Panc1 (cell line): ENCODE data around the gene ATXN7L1. TPM values are rescaled to one million over a fixed set of nuclear protein-coding genes. Genes with fewer than 3 reads are reported as not detected.

ENCODE experiments used
- ATAC-seq: fragments of 200-7000 bp; cut with Tn5 transposase; 2 replicates; pipeline ENCODE4 v1.9.1; 2020; ENCODE audit warnings: mild to moderate bottlenecking, moderate library complexity
- BruUV-seq: library from RNA; stranded (reverse); fragments of 400-500 nt; replicated peaks from 2 replicates; lab custom pipeline; 2021; lab: Mats Ljungman, UMichigan
- CTCF ChIA-PET: fragments of 300-600 bp; sonication (Branson Sonifier 250); formaldehyde crosslinking; loops from one replicate; lab custom pipeline; 2022; ENCODE audit warnings: antibody characterized with exemption; lab: Charles Lee
- POLR2A ChIA-PET: fragments of 300-600 bp; sonication (Branson Sonifier 250); formaldehyde crosslinking; loops from one replicate; lab custom pipeline; 2022; ENCODE audit warnings: antibody characterized with exemption; lab: Charles Lee
- DNase-seq: peaks from one replicate; pipeline ENCODE4 v3.0.0-alpha.2; 2010; ENCODE audit warnings: low read depth, low spot score
- H3K27ac ChIP-seq: 2 replicates; pipeline ENCODE4 v1.5.1; 2011; ENCODE audit warnings: mild to moderate bottlenecking, low read length, inconsistent platforms
- H3K27me3 ChIP-seq: fragments of 200-500 bp; sonication (Bioruptor generic); 2 replicates; pipeline ENCODE4 v1.6.0; 2014; ENCODE audit warnings: low read length, inconsistent platforms; ENCODE audit not compliant: control insufficient read depth, insufficient read depth
- H3K36me3 ChIP-seq: fragments of 200-500 bp; sonication (Bioruptor generic); 2 replicates; pipeline ENCODE4 v1.5.1; 2014; ENCODE audit warnings: inconsistent platforms, mild to moderate bottlenecking, low read length, moderate library complexity; ENCODE audit not compliant: control insufficient read depth, insufficient read depth
- H3K4me1 ChIP-seq: 2 replicates; pipeline ENCODE4 v1.5.1; 2011; ENCODE audit warnings: inconsistent platforms, mild to moderate bottlenecking, low read length, moderate library complexity; ENCODE audit not compliant: control insufficient read depth, insufficient read depth
- H3K4me3 ChIP-seq, 2 experiments: 2 replicates each; pipeline ENCODE4 v1.5.1; 2011 to 2012; ENCODE audit warnings: low read depth in 2 of 2, low read length in 2 of 2, mild to moderate bottlenecking in 2 of 2, inconsistent platforms in 1 of 2, moderate library complexity in 1 of 2
- H3K9me3 ChIP-seq: fragments of 200-500 bp; sonication (Bioruptor generic); 2 replicates; pipeline ENCODE4 v1.5.1; 2014; ENCODE audit warnings: low read depth, mild to moderate bottlenecking, inconsistent platforms, low read length, moderate library complexity; ENCODE audit not compliant: control insufficient read depth, insufficient read depth
- CTCF ChIP-seq: fragments of 450-650 bp; IDR thresholded peaks from 2 replicates; pipeline ENCODE4 v1.5.1; 2017; ENCODE audit warnings: mild to moderate bottlenecking
- POLR2AphosphoS5 ChIP-seq: IDR thresholded peaks from 2 replicates; pipeline ENCODE4 v1.6.1; 2012; ENCODE audit warnings: mild to moderate bottlenecking, low read depth, low read length, moderate library complexity
- REST ChIP-seq, 2 experiments: IDR thresholded peaks; 2 replicates each; pipeline ENCODE4 v1.6.1; 2011 to 2012; ENCODE audit warnings: low read depth in 2 of 2, control low read depth in 1 of 2, low read length in 1 of 2, mild to moderate bottlenecking in 1 of 2, moderate library complexity in 1 of 2; ENCODE audit not compliant: insufficient read depth in 1 of 2
- SIN3A ChIP-seq: IDR thresholded peaks from 2 replicates; pipeline ENCODE4 v1.6.1; 2012; ENCODE audit warnings: low read depth, mild to moderate bottlenecking, low read length, moderate library complexity, borderline replicate concordance; ENCODE audit not compliant: insufficient read depth
- TCF7L2 ChIP-seq: IDR thresholded peaks from 2 replicates; pipeline ENCODE4 v1.6.1; 2011; ENCODE audit warnings: mild to moderate bottlenecking, low read depth, low read length, inconsistent platforms
- in situ Hi-C: cut with HindIII; loops from 2 replicates; pipeline ENCODE4 v1.10.0; 2016; ENCODE audit warnings: low sequenced_read_pairs, low pct_unique_long_range_greater_than_20kb
- intact Hi-C: fragments of 100-400 bp; cut with micrococcal nuclease; formaldehyde crosslinking; loops from one replicate; pipeline ENCODE4 v1.10.0; 2022; ENCODE audit not compliant: unreplicated experiment
- total RNA-seq: library from RNA; stranded (reverse); gene quantifications from one replicate; pipeline ENCODE4 v1.2.1, GENCODE V29; 2021; ENCODE audit not compliant: unreplicated experiment

The ATXN7L1 gene
- total RNA-seq, 1 experiment from 2014 or later, result 10.8 TPM

DNA sequence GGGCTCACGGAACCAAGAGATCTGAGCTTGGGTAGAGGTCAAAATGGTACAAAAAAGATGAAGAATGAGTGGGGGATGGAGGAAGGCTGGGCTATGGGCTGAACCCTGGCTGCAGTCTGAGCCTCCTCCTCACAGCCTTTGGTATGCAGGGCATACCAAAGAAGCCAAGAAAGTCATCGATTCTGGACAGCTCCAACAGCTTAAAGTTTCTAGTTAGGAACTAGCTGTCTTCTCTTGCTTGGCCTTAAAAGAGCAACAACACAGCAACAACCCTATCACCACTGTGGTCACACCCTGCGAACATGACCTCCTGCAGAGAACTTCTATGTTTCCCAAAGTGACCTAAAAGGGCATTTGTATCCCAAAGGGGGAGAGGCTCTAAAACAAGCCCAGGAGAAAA lies 169.0 kb downstream of the ATXN7L1 start:
- ATAC-seq, result no peak
- intact Hi-C loops (no loop called here), in situ Hi-C loops (no loop called here)
- no peaks in the 10 kb centered on the region for H3K4me1 ChIP-seq
- BruUV-seq, result no TSS peak
- CTCF ChIA-PET, result no interaction called here
- no peak overlapping the region for H3K27ac ChIP-seq
- TF ChIP-seq TCF7L2 (no peak), POLR2AphosphoS5 (no peak), SIN3A (no peak), REST (IDR thresholded peaks at IDR 0.05; ENCODE audit: insufficient read depth in 1 of 2, low read depth in 2 of 2, low read length in 1 of 2) (no peak), CTCF (no peak)
- H3K36me3 ChIP-seq, result no peaks in the 10 kb centered on the region
- no peak for DNase-seq
- no peak overlapping the region for H3K4me3 ChIP-seq
- peaks cover 7% of the 10 kb centered on the region; the same call in 1 of the 2 replicates for H3K9me3 ChIP-seq
- POLR2A ChIA-PET, result no interaction called here
- no peaks in the 10 kb centered on the region for H3K27me3 ChIP-seq

- BruUV-seq, result no TSS peak
- in situ Hi-C loops (no loop called here), intact Hi-C loops (no loop called here)
- Histone ChIP-seq H3K27me3 (no peaks in the 10 kb centered on the region), H3K4me3 (no peak overlapping the region), H3K36me3 (no peaks in the 10 kb centered on the region), H3K27ac (no peak overlapping the region), H3K9me3 (no peaks in the 10 kb centered on the region), H3K4me1 (no peaks in the 10 kb centered on the region)
- TF ChIP-seq SIN3A (no peak), CTCF (no peak), REST (IDR thresholded peaks at IDR 0.05; ENCODE audit: insufficient read depth in 1 of 2, low read depth in 2 of 2, low read length in 1 of 2) (no peak), TCF7L2 (no peak)
- DNase-seq (no peak), ATAC-seq (no peak)
- ChIA-PET CTCF (no interaction called here), POLR2A (no interaction called here)
Measured at GRCh38 chr7:105705427-105705826, 171.0 kb downstream of the ATXN7L1 start.
